ENCODE results near the gene RARS2.

RARS2 gene

GRCh38 chr6:87600576-87600975 is 10.8 kb upstream of the RARS2 start:
- Histone ChIP-seq H3K27me3 (replicated peaks; ENCODE audit: insufficient read depth, low read length) (no peaks in the 10 kb centered on the region), H3K9me3 (replicated peaks; ENCODE audit: insufficient read depth, low read length) (no peaks in the 10 kb centered on the region), H4K20me1 (ENCODE audit: insufficient read depth, low read length) (no peaks in the 10 kb centered on the region), H2AFZ (ENCODE audit: low read length) (no peak overlapping the region), H3F3A (ENCODE audit: insufficient read depth, low read length) (no peaks in the 10 kb centered on the region), H3K79me2 (ENCODE audit: low read length) (no peaks in the 10 kb centered on the region), H3K27ac (ENCODE audit: low read length) (no peak overlapping the region), H3K9me2 (replicated peaks; ENCODE audit: insufficient read depth, low read length) (no peaks in the 10 kb centered on the region), H3K4me3 (ENCODE audit: low read length) (no peak overlapping the region), H3K9ac (ENCODE audit: low read length) (no peak overlapping the region), H3K4me1 (ENCODE audit: low read length) (no peaks in the 10 kb centered on the region), H3K36me3 (replicated peaks; ENCODE audit: insufficient read depth, low read length) (no peaks in the 10 kb centered on the region), H3K4me2 (ENCODE audit: low read depth, low read length) (no peak overlapping the region)
- TF ChIP-seq EZH2phosphoT487 (IDR thresholded peaks at IDR 0.05; ENCODE audit: low read length) (no peak), CTCF (IDR thresholded peaks at IDR 0.05; ENCODE audit: low read length) (no peak), EZH2 (optimal IDR thresholded peaks at IDR 0.05; ENCODE audit: low read depth, low read length) (no peak)
- DNase-seq, result no peak

- Histone ChIP-seq H3K4me2 (ENCODE audit: low read depth, low read length) (peak overlapping the region; percentile 87), H3K9me2 (replicated peaks; ENCODE audit: insufficient read depth, low read length) (no peaks in the 10 kb centered on the region), H3K9ac (ENCODE audit: low read length) (peak overlapping the region; percentile 76; the same call in 1 of the 2 replicates), H3K4me3 (ENCODE audit: low read length) (peak overlapping the region; percentile 96), H4K20me1 (ENCODE audit: insufficient read depth, low read length) (no peaks in the 10 kb centered on the region), H3K27me3 (replicated peaks; ENCODE audit: insufficient read depth, low read length) (no peaks in the 10 kb centered on the region), H3K79me2 (ENCODE audit: low read length) (peaks cover 76% of the 10 kb centered on the region), H3F3A (ENCODE audit: insufficient read depth, low read length) (no peaks in the 10 kb centered on the region), H3K9me3 (replicated peaks; ENCODE audit: insufficient read depth, low read length) (no peaks in the 10 kb centered on the region), H2AFZ (ENCODE audit: low read length) (no peak overlapping the region), H3K27ac (ENCODE audit: low read length) (no peak overlapping the region), H3K36me3 (replicated peaks; ENCODE audit: insufficient read depth, low read length) (0 out of 2 replicates have a peak, but pooled peaks cover 4% of the 10 kb centered on the region), H3K4me1 (ENCODE audit: low read length) (peaks cover 20% of the 10 kb centered on the region)
- DNase-seq, result no peak
- TF ChIP-seq CTCF (IDR thresholded peaks at IDR 0.05; ENCODE audit: low read length) (no peak), EZH2phosphoT487 (IDR thresholded peaks at IDR 0.05; ENCODE audit: low read length) (no peak), EZH2 (optimal IDR thresholded peaks at IDR 0.05; ENCODE audit: low read depth, low read length) (no peak)
Measured at GRCh38 chr6:87590990-87591389, 1.2 kb upstream of the RARS2 start.

- H4K20me1 ChIP-seq (ENCODE audit: insufficient read depth, low read length), result no peaks in the 10 kb centered on the region
- no peaks in the 10 kb centered on the region for H3F3A ChIP-seq (ENCODE audit: insufficient read depth, low read length)
- peak overlapping the region; percentile 87 for H3K4me2 ChIP-seq (ENCODE audit: low read depth, low read length)
- H3K9me3 ChIP-seq (replicated peaks; ENCODE audit: insufficient read depth, low read length), result no peaks in the 10 kb centered on the region
- TF ChIP-seq CTCF (IDR thresholded peaks at IDR 0.05; ENCODE audit: low read length) (no peak), EZH2 (optimal IDR thresholded peaks at IDR 0.05; ENCODE audit: low read depth, low read length) (no peak), EZH2phosphoT487 (IDR thresholded peaks at IDR 0.05; ENCODE audit: low read length) (no peak)
- peaks cover 80% of the 10 kb centered on the region for H3K79me2 ChIP-seq (ENCODE audit: low read length)
- H3K4me1 ChIP-seq (ENCODE audit: low read length), result peaks cover 20% of the 10 kb centered on the region
- 0 out of 2 replicates have a peak, but pooled peaks cover 4% of the 10 kb centered on the region for H3K36me3 ChIP-seq (replicated peaks; ENCODE audit: insufficient read depth, low read length)
- H3K27me3 ChIP-seq (replicated peaks; ENCODE audit: insufficient read depth, low read length), result no peaks in the 10 kb centered on the region
- peak overlapping the region; percentile 92 for H2AFZ ChIP-seq (ENCODE audit: low read length)
- no peak for DNase-seq
- H3K27ac ChIP-seq (ENCODE audit: low read length), result peak overlapping the region; percentile 24; the same call in 1 of the 2 replicates
- peak overlapping the region; percentile 76 for H3K9ac ChIP-seq (ENCODE audit: low read length)
- H3K9me2 ChIP-seq (replicated peaks; ENCODE audit: insufficient read depth, low read length), result no peaks in the 10 kb centered on the region
- H3K4me3 ChIP-seq (ENCODE audit: low read length), result peak overlapping the region; percentile 96
Measured at GRCh38 chr6:87590417-87590880, 662 bp upstream of the RARS2 start.

Data from MM.1S (cell line).